ENCODE results near the gene PAK4.
"Not testable (repeated sequence)": the region's sequence is repeated elsewhere in the genome, so short reads cannot be mapped to it uniquely, and the experiment has no call there.

The PAK4 gene

GRCh38 chr19:39130337-39131254 lies 5.0 kb downstream of the PAK4 start:
- DNase-seq, result no peak

GRCh38 chr19:39131255-39131755 lies 5.7 kb downstream of the PAK4 start:
- DNase-seq, result no peak

GRCh38 chr19:39132344-39132969 lies 6.9 kb downstream of the PAK4 start:
- DNase-seq, result no peak

GRCh38 chr19:39133431-39134270 lies 8.1 kb downstream of the PAK4 start:
- DNase-seq, result no peak

GRCh38 chr19:39135701-39136100 lies 10.1 kb downstream of the PAK4 start:
- DNase-seq, result no peak

DNA sequence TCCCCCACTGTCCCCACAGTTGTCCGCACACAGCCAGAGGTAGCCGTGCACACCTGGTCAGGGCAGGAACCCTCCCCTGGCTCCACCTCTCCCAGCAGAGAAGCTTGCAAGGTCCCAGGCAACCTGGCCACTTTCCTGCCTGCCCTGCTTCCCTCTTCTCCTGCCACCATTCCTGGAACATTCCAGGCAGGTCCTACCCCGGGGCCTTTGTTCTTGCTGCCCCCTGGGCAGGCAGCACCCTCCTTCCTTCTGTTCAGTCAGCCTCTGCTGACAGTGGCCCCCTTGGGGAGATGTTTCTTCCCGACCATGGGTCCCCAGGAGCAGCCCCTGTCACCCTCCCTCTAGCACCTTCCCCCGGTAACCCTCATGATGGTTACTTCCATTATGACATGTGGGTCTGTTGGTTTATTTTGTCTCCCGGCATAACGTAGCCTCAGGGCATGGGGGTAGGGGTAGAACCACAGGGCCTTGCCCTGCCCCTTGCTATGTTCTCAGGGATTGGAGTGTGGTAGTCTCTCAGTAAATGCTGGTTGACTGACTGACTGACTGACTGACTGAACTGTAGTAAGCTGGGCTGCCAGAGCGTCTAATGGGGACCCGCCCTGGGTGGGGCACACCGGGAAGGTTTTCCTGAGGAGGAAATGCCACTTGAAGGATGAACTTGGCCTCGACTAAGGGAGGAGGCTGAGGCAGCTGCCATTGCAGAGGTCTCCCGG lies 10.8 kb downstream of the PAK4 start:
- no peak for DNase-seq

GRCh38 chr19:39137131-39137530 lies 11.5 kb downstream of the PAK4 start:
- no peak for DNase-seq

DNA sequence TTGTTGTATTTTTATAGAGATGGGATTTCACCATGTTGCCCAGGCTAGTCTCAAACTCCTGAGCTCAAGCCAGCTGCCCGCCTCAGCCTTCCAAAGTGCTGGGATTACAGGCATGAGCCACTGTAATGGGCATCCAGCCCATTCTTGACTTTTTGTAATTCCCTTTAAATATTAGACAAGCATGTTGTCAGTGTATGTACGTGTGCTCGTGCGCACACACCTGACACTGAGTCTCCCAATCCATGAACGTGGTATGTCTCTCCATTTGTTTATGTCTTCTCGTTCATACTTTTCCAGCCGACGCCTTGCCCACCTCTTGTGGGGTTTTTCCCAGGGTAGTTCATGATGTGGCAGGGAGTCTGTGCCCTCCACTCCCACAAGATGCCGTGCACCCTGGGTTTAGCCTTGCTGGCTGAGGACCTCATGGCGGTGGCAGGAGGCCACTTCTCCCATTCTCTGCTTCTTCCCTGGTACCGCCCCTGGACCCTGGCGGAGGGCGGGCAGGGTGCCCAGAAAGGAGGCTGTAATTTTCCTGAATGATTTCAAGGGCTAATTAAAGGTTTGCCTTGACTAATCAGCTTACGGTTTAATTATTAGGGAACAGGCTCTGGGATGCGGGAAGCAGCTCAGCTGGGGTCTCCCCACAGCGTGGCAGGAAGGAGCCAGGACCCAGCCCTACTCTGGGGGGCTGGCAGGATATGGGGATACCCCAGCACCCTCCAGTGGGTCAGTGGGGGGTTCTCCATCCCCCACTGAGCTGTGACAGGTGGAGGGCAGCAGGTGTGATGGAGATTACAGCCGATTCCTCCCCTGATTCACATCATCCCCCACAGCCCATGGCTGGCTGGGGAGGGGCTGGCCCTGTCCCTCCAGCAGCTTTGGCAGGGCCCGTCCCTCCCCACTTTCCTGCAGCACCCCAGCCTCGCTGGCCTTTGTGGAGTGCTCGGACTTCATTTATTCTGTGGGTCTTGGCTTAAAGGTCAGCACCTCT lies 12.9 kb downstream of the PAK4 start:
- DNase-seq, result no peak

DNA sequence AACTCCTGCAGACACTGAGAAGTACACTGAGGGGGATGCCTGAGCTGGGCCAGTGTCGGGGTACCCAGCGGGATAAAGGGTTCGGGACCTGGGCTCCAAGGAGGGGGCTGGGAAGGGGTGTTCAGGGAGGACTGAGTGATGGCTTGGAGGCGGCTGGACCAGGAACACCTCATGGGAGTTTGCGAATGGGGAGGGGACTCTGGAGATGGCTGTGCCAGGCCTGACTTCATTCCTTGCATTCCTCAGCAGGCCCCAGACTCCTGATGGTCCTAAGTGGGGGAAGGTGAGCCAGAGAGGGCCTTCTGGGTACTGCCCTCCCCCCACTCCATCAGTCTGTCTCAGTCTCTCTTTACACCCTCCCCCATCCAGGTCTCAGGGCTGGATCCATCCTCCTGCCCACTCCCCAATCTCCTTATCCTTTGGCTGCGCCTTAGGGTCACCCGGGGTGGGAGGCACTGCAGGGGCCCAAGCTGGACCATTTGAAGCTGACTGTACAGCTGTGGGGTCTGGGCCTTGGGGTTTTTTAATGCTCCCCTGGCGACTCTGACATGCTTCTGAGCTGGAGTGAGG lies 13.8 kb downstream of the PAK4 start:
- DNase-seq, result no peak

GRCh38 chr19:39139971-39140453 lies 14.4 kb downstream of the PAK4 start:
- no peak for DNase-seq

DNA sequence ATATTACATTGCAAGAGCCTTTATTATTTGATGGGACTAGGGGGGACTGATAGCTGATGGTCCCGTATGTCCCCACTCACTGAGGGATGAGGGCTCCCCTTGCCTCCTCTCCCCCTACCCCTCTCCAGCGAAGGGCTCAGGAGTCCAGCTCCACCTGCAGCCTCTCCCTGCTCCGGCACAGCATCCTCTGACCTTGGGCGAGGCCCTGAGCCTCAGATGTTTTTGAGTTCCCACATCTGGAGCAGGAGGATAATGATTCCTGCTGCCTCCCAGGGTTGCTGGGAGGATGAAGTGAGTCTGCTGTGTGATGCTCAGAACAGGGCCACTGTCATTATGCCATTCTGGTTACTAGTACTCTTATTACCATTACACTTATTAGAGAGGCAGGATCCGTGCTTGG lies 15.0 kb downstream of the PAK4 start:
- no peak for DNase-seq

DNA sequence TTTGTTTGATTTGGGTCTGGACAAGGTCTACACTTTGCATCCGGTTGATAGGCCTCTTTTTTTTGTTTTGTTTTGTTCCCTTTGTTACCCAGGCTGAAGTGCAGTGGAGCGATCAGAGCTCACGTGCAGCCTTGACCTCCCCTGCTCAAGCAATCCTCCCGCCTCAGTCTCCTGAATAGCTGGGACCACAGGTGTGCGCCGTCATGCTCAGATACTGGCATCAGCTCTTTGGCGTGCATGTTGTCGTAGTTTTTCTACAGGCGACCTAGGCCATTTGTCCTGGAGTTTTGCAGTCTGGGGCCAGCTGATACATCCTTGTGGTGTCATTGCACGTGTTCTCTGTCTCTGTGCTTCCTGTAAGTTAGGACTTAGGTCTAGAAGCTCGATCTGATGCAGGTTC lies 16.3 kb downstream of the PAK4 start:
- no peak for DNase-seq

DNA sequence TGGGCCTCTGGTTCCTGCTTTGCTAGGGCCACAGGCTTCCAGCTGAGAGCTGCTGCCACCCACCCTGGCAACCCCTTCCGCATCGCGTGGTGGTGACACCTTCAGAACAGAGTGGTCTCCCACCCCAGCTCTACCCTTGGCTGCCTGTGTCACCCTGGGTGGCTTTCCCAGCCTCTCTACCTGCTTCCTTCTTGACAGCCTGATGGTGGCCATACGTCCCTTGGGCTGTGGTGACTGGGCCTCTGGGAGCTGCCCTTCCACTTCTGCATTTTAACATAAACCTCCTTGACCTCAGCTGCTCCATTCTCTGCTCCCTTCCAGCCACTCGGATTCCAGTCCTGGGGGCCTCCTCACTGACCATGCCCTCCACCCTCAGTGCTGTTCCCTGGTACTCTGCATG lies 17.0 kb downstream of the PAK4 start:
- no peak for DNase-seq

DNA sequence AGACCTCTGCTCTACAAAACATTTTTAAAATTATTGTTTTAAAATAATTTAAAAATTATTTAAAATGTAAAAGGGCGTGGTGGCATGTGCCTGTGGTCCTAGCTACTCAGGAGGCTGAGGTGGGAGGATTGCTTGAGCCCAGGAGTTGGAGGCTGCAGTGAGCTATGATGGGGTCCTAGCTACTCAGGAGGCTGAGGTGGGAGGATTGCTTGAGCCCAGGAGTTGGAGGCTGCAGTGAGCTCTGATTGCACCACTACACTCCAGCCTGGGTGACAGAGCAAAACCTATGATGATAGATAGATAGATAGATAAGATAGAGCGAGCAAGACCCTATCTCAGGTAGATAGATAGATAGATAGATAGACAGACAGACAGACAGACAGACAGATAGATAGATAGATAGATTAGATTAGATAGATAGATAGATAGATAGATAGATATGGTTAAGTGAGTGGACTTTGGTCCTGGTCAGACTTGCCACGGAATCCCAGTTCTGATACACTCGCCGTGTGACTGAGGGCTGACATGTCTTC lies 18.2 kb downstream of the PAK4 start:
- not testable (repeated sequence) for DNase-seq

DNA sequence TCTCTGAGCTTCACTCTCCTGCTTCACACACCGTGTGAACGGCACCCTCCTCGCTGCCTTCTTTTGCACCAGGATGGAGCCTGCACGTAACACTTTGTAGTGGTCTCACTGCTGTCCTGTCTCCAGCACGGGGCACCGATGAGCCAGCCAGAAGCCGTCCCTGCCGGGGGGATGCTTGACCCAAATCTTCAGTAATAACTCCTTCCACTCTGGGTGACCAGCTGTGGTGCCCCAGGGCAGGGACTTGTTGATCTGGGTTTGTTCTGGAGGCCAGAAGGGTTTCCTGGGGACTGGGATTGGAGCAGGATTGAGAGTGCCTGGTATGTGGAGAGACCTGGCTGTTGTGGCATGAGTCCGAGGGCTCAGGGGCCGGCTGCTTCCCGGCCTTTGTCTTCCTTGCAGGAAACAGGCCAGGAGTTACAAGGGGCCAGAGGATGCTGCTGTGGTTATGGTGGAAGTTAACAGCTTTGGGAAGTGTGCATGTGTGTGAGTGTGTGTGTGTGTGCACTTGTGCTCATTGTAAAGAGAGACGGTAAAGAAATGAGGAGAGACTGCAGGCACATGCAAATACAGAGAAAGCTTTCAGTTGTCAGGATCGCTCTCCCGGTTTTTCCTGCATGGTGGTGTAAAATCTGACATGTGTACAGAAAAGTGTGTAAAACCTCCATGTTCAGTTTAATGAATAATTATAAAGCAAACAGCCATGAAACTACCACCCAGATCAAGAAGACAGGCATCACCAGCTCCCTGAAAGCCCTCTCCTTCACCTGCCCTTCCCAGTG lies 18.9 kb downstream of the PAK4 start:
- DNase-seq, result no peak

DNA sequence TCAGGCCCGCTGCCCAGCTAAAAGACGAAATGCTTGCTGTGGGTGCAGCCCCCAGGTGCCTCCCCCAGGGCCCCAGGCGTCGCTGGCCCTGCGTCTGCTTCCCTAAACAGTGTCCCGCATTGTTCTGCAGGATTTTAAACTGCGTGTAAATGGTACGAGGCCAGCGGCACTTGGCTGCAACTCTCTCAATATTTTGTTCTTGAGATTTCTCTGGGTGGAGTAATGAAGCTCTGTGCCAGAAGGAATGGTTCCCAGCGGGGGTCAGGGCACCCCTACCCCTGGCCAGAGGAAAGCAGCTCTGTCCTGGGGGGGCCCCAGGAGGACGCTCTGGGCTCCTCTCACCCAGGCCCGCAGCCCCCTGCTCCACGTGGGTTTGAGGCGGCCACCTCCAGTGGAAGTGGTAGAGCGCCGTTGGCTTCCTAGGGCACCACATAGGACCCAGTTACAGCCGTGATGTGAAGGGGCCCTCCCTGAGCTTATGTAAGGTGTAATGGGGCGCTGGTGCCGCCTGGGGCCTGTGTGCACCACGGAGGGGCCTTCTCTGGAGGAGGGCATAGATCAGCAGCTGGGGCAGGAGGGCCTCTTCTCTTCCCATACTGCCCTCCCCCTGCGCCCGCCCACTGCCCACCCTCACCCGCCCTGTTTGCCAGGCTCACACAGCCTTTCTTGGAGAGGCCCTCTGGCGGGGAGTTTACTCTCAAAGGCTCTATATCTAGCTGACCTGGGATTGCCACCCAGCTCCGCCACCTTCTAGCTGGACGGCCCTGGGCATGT lies 19.8 kb downstream of the PAK4 start:
- DNase-seq, result no peak

DNA sequence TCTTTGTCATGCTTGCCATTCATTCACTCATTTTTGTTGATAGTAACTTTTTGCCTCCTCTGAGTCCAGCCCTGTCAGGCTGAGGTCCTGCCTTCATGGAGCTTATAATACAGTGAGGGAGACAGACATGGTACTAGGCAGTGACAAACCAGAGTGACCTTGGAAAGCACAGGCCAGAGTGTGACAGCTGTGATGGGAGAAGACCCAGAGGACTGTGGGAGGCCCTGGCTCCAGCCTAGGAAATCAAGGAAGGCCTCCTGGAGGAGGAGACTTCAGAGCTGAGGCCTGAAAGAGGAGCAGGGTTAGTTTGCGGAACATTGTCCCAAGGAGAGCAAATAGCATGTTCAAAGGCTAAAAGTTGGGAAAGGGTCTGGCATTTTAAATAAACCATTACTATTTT lies 20.5 kb downstream of the PAK4 start:
- DNase-seq, result no peak

DNA sequence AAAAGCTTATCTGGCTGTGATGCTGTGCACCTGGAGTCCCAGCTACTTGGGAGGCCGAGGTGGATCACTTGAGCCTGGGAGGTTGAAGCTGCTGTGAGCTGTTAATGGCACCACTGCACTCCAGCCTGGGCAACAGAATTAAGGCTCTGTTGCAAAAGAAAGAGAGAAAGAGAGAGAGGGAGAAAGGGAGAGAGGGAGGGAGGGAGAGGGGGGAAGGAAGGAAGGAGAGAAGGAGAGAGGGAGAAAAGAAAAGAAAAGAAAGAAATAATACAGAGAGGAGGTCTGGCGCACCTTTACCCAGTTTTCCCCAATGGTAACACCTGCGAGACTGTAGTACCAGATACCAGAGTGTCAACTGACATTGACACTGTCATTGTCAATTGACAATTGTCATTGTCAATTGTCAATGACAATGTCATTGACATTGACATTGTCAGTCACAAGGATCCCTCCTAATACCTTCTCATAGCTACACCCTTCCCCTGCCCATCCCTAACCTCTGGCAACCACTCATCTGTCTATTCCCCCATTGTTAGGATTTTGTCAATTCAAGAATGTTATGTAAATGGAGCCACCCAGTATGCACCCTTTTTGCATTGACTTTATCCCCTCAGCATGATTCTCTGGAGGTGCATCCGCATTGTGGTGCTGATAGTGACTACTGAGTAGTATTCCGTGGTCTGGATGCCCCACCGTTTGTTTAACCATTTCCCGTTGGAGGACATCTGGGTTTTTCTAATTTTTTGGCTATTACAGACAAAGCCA lies 21.3 kb downstream of the PAK4 start:
- no peak for DNase-seq
